CD8-positive, alpha-beta memory T cell (primary cell): ENCODE data around the gene SPATA16. TPM values are rescaled to one million over a fixed set of nuclear protein-coding genes. Genes with fewer than 3 reads are reported as not detected.

ENCODE experiments used
- CTCF ChIA-PET: fragments of 350-600 bp; sonication (Branson Sonifier 250); formaldehyde crosslinking; loops from one replicate; lab custom pipeline; 2021; ENCODE audit warnings: antibody characterized with exemption; lab: Charles Lee
- POLR2A ChIA-PET: fragments of 350-600 bp; sonication (Branson Sonifier 250); formaldehyde crosslinking; loops from one replicate; lab custom pipeline; 2021; ENCODE audit warnings: antibody characterized with exemption; lab: Charles Lee
- DNase-seq, 5 donors: peaks; one replicate each; pipeline versions ENCODE4 v3.0.0 to v3.0.0-alpha.2; 2020 to 2022; ENCODE audit warnings: mixed read lengths in 1 of 5
- H3K27ac ChIP-seq: one replicate; pipeline ENCODE4 v1.7.0; 2013; ENCODE audit warnings: low read depth, mild to moderate bottlenecking, low read length, moderate library complexity
- H3K27me3 ChIP-seq: 2 replicates; pipeline ENCODE4 v1.7.0; 2013; ENCODE audit warnings: low read length, mild to moderate bottlenecking; ENCODE audit not compliant: insufficient read depth, poor library complexity, severe bottlenecking
- H3K36me3 ChIP-seq: 2 replicates; pipeline ENCODE4 v1.7.0; 2013; ENCODE audit warnings: mild to moderate bottlenecking, low read length, moderate library complexity; ENCODE audit not compliant: insufficient read depth
- H3K4me1 ChIP-seq: 2 replicates; pipeline ENCODE4 v1.7.0; 2013; ENCODE audit warnings: mild to moderate bottlenecking, low read length, moderate library complexity; ENCODE audit not compliant: insufficient read depth
- H3K4me3 ChIP-seq: 2 replicates; pipeline ENCODE4 v1.7.0; 2013; ENCODE audit warnings: mild to moderate bottlenecking, low read length
- H3K9me3 ChIP-seq: 2 replicates; pipeline ENCODE4 v1.7.0; 2013; ENCODE audit warnings: mild to moderate bottlenecking, low read length
- H3K27ac Mint-ChIP-seq, 8 donors: one replicate each; pipeline ENCODE4 v1.8.0; 2020 to 2021; ENCODE audit warnings: mixed read lengths in 8 of 8, mild to moderate bottlenecking in 6 of 8, inconsistent platforms in 3 of 8, moderate library complexity in 3 of 8
- H3K27me3 Mint-ChIP-seq, 2 donors: one replicate each; pipeline ENCODE4 v1.8.0; 2020 to 2021; ENCODE audit warnings: mixed read lengths in 2 of 2, mild to moderate bottlenecking in 1 of 2, moderate library complexity in 1 of 2
- H3K36me3 Mint-ChIP-seq, 3 donors: one replicate each; pipeline ENCODE4 v1.8.0; 2020 to 2021; ENCODE audit warnings: mixed read lengths in 3 of 3, inconsistent platforms in 1 of 3, mild to moderate bottlenecking in 1 of 3
- H3K4me1 Mint-ChIP-seq, 3 donors: one replicate each; pipeline ENCODE4 v1.8.0; 2020 to 2021; ENCODE audit warnings: mixed read lengths in 3 of 3, inconsistent platforms in 1 of 3, mild to moderate bottlenecking in 1 of 3
- H3K4me3 Mint-ChIP-seq, 7 donors: one replicate each; pipeline ENCODE4 v1.8.0; 2020 to 2021; ENCODE audit warnings: mixed read lengths in 7 of 7, mild to moderate bottlenecking in 6 of 7, moderate library complexity in 4 of 7, inconsistent platforms in 2 of 7
- H3K9me3 Mint-ChIP-seq, 5 donors: one replicate each; pipeline ENCODE4 v1.8.0; 2020 to 2022; ENCODE audit warnings: mixed read lengths in 5 of 5, mild to moderate bottlenecking in 3 of 5, moderate library complexity in 2 of 5, inconsistent platforms in 1 of 5
- polyA plus RNA-seq: library from polyadenylated mRNA; unstranded; fragments of 300-500 nt; fragmentation: Illumina TruSeq; gene quantifications from one replicate; pipeline ENCODE4 v1.2.3, GENCODE V29; 2021
- total RNA-seq, 2 experiments: library from RNA; stranded (reverse); gene quantifications; one replicate each; pipeline ENCODE4 v1.2.3, GENCODE V29; 2021

SPATA16 gene
- total and polyA plus RNA-seq, 3 experiments from 2014 or later, result not detected

DNA sequence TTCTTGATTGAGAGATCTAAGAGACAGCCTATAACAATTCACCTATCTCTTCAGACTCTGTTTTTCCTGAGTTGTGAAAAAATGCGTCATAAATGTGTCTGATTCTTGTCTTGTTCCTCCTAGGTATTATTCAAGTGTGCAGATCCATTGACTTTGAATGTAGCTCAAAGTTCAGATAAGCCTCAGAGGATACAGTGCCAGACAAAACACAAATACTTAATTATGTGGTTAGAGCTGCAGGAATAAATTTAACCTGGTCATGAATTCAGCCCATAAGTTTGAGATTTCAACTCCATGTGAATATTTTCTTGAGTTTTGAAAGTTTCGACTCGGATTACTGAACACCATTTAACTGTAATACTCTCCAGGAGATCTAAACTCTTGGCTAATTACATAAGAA is 216.5 kb downstream of the SPATA16 start:
- no peak overlapping the region for H3K27ac Mint-ChIP-seq
- H3K36me3 Mint-ChIP-seq, result no peaks in the 10 kb centered on the region
- peaks cover 0 to 2% (median 0%) of the 10 kb centered on the region in 5 donors for H3K9me3 Mint-ChIP-seq
- no peak overlapping the region for H3K27ac ChIP-seq
- POLR2A ChIA-PET, result no interaction called here
- no peaks in the 10 kb centered on the region for H3K9me3 ChIP-seq
- H3K4me3 ChIP-seq, result no peak overlapping the region
- H3K4me1 ChIP-seq, result no peaks in the 10 kb centered on the region
- no peaks in the 10 kb centered on the region for H3K27me3 Mint-ChIP-seq
- DNase-seq, result no peak
- no peaks in the 10 kb centered on the region for H3K36me3 ChIP-seq
- no peak overlapping the region for H3K4me3 Mint-ChIP-seq
- H3K27me3 ChIP-seq, result no peaks in the 10 kb centered on the region
- CTCF ChIA-PET, result no interaction called here
- no peaks in the 10 kb centered on the region for H3K4me1 Mint-ChIP-seq

GRCh38 chr3:172919297-172919683 is 221.7 kb downstream of the SPATA16 start:
- Histone ChIP-seq H3K9me3 (no peaks in the 10 kb centered on the region), H3K4me1 (no peaks in the 10 kb centered on the region), H3K27me3 (no peaks in the 10 kb centered on the region), H3K36me3 (no peaks in the 10 kb centered on the region), H3K27ac (no peak overlapping the region), H3K4me3 (no peak overlapping the region)
- Mint-ChIP-seq H3K27ac (no peak overlapping the region), H3K36me3 (no peaks in the 10 kb centered on the region), H3K4me3 (no peak overlapping the region), H3K27me3 (no peaks in the 10 kb centered on the region), H3K4me1 (no peaks in the 10 kb centered on the region), H3K9me3 (peaks cover 0 to 2% (median 0%) of the 10 kb centered on the region in 5 donors)
- POLR2A ChIA-PET, result no interaction called here
- CTCF ChIA-PET, result no interaction called here
- DNase-seq, result no peak

GRCh38 chr3:172918568-172919296 is 222.3 kb downstream of the SPATA16 start:
- H3K4me1 Mint-ChIP-seq, result no peaks in the 10 kb centered on the region
- H3K27ac ChIP-seq, result no peak overlapping the region
- H3K4me3 ChIP-seq, result no peak overlapping the region
- peaks cover 0 to 2% of the 10 kb centered on the region in 2 donors for H3K27me3 Mint-ChIP-seq
- peaks cover 0 to 2% (median 0%) of the 10 kb centered on the region in 5 donors for H3K9me3 Mint-ChIP-seq
- CTCF ChIA-PET, result no interaction called here
- no peaks in the 10 kb centered on the region for H3K4me1 ChIP-seq
- H3K36me3 Mint-ChIP-seq, result no peaks in the 10 kb centered on the region
- H3K4me3 Mint-ChIP-seq, result no peak overlapping the region
- H3K27me3 ChIP-seq, result no peaks in the 10 kb centered on the region
- no peaks in the 10 kb centered on the region for H3K9me3 ChIP-seq
- DNase-seq, result no peak
- no peaks in the 10 kb centered on the region for H3K36me3 ChIP-seq
- no peak overlapping the region for H3K27ac Mint-ChIP-seq
- POLR2A ChIA-PET, result no interaction called here

GRCh38 chr3:172918165-172918564 is 222.9 kb downstream of the SPATA16 start:
- H3K27ac ChIP-seq, result no peak overlapping the region
- H3K36me3 Mint-ChIP-seq, result no peaks in the 10 kb centered on the region
- H3K4me3 Mint-ChIP-seq, result no peak overlapping the region
- no peaks in the 10 kb centered on the region for H3K4me1 ChIP-seq
- no peaks in the 10 kb centered on the region for H3K9me3 ChIP-seq
- no peaks in the 10 kb centered on the region for H3K4me1 Mint-ChIP-seq
- peaks cover 0 to 6% of the 10 kb centered on the region in 2 donors for H3K27me3 Mint-ChIP-seq
- ChIA-PET CTCF (no interaction called here), POLR2A (no interaction called here)
- DNase-seq, result no peak
- peaks cover 0 to 2% (median 0%) of the 10 kb centered on the region in 5 donors for H3K9me3 Mint-ChIP-seq
- no peak overlapping the region for H3K4me3 ChIP-seq
- no peaks in the 10 kb centered on the region for H3K27me3 ChIP-seq
- H3K36me3 ChIP-seq, result no peaks in the 10 kb centered on the region
- no peak overlapping the region for H3K27ac Mint-ChIP-seq

DNA sequence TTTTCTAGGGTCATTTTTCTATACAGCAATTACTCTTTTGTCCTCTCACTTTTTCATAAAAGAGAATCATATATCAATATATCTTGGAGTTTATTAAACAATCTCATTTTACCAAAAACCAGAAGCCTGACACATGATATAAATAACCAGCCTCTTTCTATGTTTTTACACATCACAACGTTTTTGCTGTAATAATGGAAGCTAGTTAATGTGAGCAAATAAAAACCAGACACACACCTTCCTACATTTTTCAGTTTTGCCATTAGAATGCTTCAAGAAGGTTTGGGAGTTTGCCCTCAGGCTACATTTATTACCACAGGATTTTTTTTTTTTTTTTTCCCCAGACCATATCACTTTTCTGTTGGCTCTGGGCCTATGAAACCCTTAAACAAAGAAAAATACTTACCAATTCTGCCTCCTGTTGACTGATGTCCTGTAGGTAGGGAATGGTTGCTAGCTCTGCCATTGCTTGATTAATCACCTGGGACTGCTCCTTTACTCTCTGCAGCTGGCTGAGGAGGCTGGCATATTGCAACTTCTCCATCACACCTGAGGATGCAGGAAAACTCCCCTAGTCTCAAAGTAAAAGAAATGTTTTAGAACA is 225.0 kb downstream of the SPATA16 start:
- ChIA-PET POLR2A (no interaction called here), CTCF (no interaction called here)
- Mint-ChIP-seq H3K4me3 (no peak overlapping the region), H3K9me3 (peaks cover 0 to under 1% (median 0%) of the 10 kb centered on the region in 5 donors), H3K4me1 (no peaks in the 10 kb centered on the region), H3K27me3 (peaks cover 2 to 15% of the 10 kb centered on the region in 2 donors), H3K36me3 (no peaks in the 10 kb centered on the region), H3K27ac (no peak overlapping the region)
- Histone ChIP-seq H3K4me1 (no peaks in the 10 kb centered on the region), H3K9me3 (no peaks in the 10 kb centered on the region), H3K36me3 (no peaks in the 10 kb centered on the region), H3K4me3 (no peak overlapping the region), H3K27ac (no peak overlapping the region), H3K27me3 (no peaks in the 10 kb centered on the region)
- no peak for DNase-seq

- no peak for DNase-seq
- POLR2A ChIA-PET, result no interaction called here
- no peaks in the 10 kb centered on the region for H3K36me3 Mint-ChIP-seq
- no peak overlapping the region for H3K4me3 Mint-ChIP-seq
- H3K4me3 ChIP-seq, result no peak overlapping the region
- H3K27me3 ChIP-seq, result no peaks in the 10 kb centered on the region
- no peak overlapping the region for H3K27ac Mint-ChIP-seq
- H3K9me3 ChIP-seq, result no peaks in the 10 kb centered on the region
- H3K9me3 Mint-ChIP-seq, result peaks cover 0 to 4% (median 2%) of the 10 kb centered on the region in 5 donors
- no peak overlapping the region for H3K27ac ChIP-seq
- H3K4me1 Mint-ChIP-seq, result no peaks in the 10 kb centered on the region
- no peaks in the 10 kb centered on the region for H3K36me3 ChIP-seq
- H3K27me3 Mint-ChIP-seq, result peaks cover 7 to 22% of the 10 kb centered on the region in 2 donors
- H3K4me1 ChIP-seq, result no peaks in the 10 kb centered on the region
- CTCF ChIA-PET, result no interaction called here
These were observed 226.2 kb downstream of the SPATA16 start for GRCh38 chr3:172914854-172915253.

DNA sequence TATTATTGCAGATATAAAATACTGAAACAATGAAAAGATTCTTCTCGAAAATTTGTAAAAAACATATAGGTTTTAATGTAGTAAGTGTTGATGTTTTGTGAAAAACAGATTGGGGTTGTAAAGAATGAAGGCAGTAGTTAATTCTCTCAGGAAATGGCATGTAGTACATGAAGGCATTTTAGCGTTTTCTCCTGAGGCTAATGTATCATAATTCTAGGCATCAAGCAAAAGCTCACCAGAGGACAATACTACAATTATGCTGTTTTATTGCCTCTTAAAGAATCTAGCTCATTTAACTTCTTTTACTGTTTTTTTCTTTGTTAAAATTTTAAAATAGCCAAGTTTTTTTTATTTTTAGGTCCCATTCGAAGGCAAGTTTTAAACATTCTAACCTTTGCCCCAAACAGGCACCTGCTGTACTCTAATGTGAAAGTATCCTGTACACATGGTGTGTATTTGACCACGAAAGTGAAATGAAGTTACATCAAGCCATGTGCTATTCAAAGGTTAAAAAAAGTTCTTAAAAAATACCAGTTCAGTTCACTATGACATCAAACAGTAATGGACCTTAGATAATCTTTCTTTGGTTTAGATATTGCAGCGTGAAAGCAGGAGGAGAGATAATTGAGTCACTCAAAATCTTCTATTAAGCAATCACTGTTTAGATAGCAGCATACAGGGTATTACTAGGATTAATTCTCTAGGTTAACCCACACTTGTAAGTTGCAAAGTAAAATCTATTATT is 227.0 kb downstream of the SPATA16 start:
- Histone ChIP-seq H3K27me3 (no peaks in the 10 kb centered on the region), H3K9me3 (no peaks in the 10 kb centered on the region), H3K27ac (no peak overlapping the region), H3K4me1 (no peaks in the 10 kb centered on the region), H3K36me3 (no peaks in the 10 kb centered on the region), H3K4me3 (no peak overlapping the region)
- ChIA-PET CTCF (no interaction called here), POLR2A (no interaction called here)
- Mint-ChIP-seq H3K4me3 (no peak overlapping the region), H3K36me3 (no peaks in the 10 kb centered on the region), H3K4me1 (no peaks in the 10 kb centered on the region), H3K27ac (no peak overlapping the region), H3K9me3 (peaks cover 0 to 4% (median 2%) of the 10 kb centered on the region in 5 donors), H3K27me3 (peaks cover 7 to 22% of the 10 kb centered on the region in 2 donors)
- no peak for DNase-seq

DNA sequence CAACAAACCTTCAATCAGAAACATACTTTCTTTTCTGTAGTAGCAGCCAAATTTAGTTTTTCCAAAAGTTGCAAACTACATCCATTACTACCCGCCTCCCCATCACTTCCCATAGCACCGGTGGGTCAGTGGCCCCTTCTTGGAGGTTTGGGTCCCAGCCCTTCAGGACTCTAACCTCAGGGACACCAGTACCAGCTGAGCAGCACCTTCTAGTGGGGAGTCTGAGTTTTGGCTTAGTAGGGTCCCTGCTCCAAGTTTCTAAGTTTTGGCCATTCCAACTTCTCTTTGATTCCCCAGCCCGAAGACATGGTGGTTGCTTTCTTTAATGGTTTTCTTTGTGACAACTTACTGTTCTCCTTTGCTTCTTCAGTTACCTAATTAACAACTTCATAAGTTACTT is 229.9 kb downstream of the SPATA16 start:
- Mint-ChIP-seq H3K4me3 (no peak overlapping the region), H3K36me3 (no peaks in the 10 kb centered on the region), H3K9me3 (peaks cover 0 to 4% (median 3%) of the 10 kb centered on the region in 5 donors), H3K4me1 (no peaks in the 10 kb centered on the region), H3K27me3 (peaks cover 7 to 22% of the 10 kb centered on the region in 2 donors), H3K27ac (no peak overlapping the region)
- H3K27me3 ChIP-seq, result no peaks in the 10 kb centered on the region
- H3K4me1 ChIP-seq, result no peaks in the 10 kb centered on the region
- no peaks in the 10 kb centered on the region for H3K9me3 ChIP-seq
- no peak overlapping the region for H3K27ac ChIP-seq
- ChIA-PET CTCF (no interaction called here), POLR2A (no interaction called here)
- no peak for DNase-seq
- H3K4me3 ChIP-seq, result no peak overlapping the region
- no peaks in the 10 kb centered on the region for H3K36me3 ChIP-seq
